Mucosa of descending colon (tissue), 3 donors: ENCODE data around the gene SIAH3. TPM values are rescaled to one million over a fixed set of nuclear protein-coding genes. Genes with fewer than 3 reads are reported as not detected.

Experiments
- ATAC-seq: fragments of 200-7000 bp; cut with Tn5 transposase; one replicate; pipeline ENCODE4 v1.9.1; 2020; ENCODE audit warnings: mild to moderate bottlenecking, moderate library complexity
- DNase-seq, 3 donors: peaks; one replicate each; pipeline ENCODE4 v3.0.0-alpha.2; 2020
- H3K36me3 ChIP-seq: fragments of 200-600 bp; one replicate; pipeline ENCODE4 v1.8.0; 2021; ENCODE audit warnings: low read depth, mild to moderate bottlenecking
- H3K4me1 ChIP-seq: fragments of 200-600 bp; one replicate; pipeline ENCODE4 v1.8.0; 2021; ENCODE audit warnings: low read depth, mild to moderate bottlenecking
- H3K4me3 ChIP-seq: fragments of 200-600 bp; one replicate; pipeline ENCODE4 v1.8.0; 2021; ENCODE audit warnings: mild to moderate bottlenecking
- H3K9me3 ChIP-seq: fragments of 200-600 bp; one replicate; pipeline ENCODE4 v1.8.0; 2021; ENCODE audit warnings: mild to moderate bottlenecking
- intact Hi-C, 2 donors: fragments of 100-400 bp; cut with DNase I in 1 of 2; cut with micrococcal nuclease in 1 of 2; formaldehyde crosslinking; loops; one replicate each; pipeline versions ENCODE4 v1.11.0 to v1.11.1; 2022; cut with DNase I, micrococcal nuclease
- total RNA-seq, 3 donors: library from RNA; stranded (reverse); fragmentation: NEBNext Ultra II Directional in 2 of 3; extraction: Animal tissue kit (Norgen Biotek cat#: 25700) in 2 of 3; gene quantifications; one replicate each; pipeline versions ENCODE4 v1.2.1 to v1.2.4, GENCODE V29; 2021 to 2023
- TF ChIP-seq, protein P1 (sequence below): fragments of 200-600 bp; IDR thresholded peaks from one replicate; pipeline ENCODE4 v1.8.0; 2022; ENCODE audit warnings: antibody characterized with exemption, mild to moderate bottlenecking
- donor health status: DM: no; HTN: no; CAD: no; lungs with moderate emphysema.
- donor health status: DM: no; HTN: no; CAD: no.
- donor health status: DM: no; HTN: yes; CAD: no.

Gene SIAH3
- total RNA-seq, 3 donors from 2014 or later = 0.05 to 0.06 (median 0.06) TPM

DNA sequence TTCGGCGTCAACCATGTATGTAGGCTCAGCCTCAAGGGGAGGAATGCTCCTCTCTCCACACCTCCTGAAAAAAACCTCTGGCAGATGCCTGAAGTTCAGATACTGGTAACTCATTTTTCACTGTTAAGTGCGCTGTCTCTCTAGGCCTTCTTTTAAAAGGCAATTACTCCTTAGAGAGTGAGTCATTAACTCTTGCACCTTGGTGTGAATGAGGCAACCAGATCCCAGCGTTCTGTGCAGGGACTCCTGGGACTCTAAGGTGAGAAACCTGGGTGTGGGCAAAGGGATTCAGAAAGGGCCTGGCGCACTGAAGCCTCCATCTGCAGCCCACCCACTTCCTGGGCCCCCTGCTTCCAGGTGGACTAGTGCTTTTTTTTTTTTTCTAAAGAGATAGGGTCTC lies 71.7 kb downstream of the SIAH3 start:
- Histone ChIP-seq H3K4me1 (peaks cover 10% of the 10 kb centered on the region), H3K9me3 (no peaks in the 10 kb centered on the region), H3K36me3 (no peaks in the 10 kb centered on the region), H3K4me3 (no peak overlapping the region)
- no peak for DNase-seq
- TF ChIP-seq, protein P1, sequence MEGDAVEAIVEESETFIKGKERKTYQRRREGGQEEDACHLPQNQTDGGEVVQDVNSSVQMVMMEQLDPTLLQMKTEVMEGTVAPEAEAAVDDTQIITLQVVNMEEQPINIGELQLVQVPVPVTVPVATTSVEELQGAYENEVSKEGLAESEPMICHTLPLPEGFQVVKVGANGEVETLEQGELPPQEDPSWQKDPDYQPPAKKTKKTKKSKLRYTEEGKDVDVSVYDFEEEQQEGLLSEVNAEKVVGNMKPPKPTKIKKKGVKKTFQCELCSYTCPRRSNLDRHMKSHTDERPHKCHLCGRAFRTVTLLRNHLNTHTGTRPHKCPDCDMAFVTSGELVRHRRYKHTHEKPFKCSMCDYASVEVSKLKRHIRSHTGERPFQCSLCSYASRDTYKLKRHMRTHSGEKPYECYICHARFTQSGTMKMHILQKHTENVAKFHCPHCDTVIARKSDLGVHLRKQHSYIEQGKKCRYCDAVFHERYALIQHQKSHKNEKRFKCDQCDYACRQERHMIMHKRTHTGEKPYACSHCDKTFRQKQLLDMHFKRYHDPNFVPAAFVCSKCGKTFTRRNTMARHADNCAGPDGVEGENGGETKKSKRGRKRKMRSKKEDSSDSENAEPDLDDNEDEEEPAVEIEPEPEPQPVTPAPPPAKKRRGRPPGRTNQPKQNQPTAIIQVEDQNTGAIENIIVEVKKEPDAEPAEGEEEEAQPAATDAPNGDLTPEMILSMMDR = no peak
- intact Hi-C loops = no loop called here
- no peak for ATAC-seq

DNA sequence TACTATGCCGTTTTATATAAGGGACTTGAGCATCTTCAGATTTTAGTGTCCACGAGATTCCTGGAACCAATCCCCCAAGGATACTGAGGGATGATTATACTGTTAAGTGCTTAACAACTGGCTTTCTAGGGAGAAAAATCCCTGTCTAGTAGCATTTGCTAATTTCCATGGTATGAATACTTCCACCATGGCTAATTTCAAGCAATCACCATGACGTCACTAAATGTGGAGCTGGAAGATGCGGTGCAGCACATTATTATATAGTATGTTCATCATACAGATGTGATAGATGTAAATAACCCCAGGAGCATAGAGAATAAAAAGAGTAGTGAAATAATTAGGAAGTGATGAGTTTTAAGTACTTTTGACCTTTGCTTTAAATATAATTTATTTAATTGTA lies 72.7 kb downstream of the SIAH3 start:
- TF ChIP-seq, protein P1 = no peak
- intact Hi-C loops = no loop called here
- no peak for DNase-seq
- Histone ChIP-seq H3K9me3 (no peaks in the 10 kb centered on the region), H3K4me3 (no peak overlapping the region), H3K4me1 (peaks cover 10% of the 10 kb centered on the region), H3K36me3 (no peaks in the 10 kb centered on the region)
- no peak for ATAC-seq

DNA sequence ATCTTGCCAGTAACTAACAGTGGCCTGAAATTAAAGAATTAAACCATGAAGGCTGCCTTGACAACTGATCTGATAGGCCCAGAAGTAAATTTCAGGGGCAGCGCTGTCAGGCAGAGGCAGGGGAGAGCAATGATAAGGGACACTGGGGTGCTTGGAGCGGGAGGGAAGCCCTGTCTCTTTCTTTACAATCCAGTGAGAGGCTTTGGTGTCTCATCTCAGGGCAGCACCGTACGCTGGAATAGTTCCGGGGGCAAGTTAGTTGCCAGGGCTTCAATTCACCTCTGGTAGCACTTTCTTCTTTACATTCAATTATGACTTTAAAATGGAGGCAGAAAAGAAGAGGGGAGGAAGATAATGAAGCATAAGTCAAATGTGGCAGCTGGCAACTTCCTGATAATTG lies 74.8 kb downstream of the SIAH3 start:
- intact Hi-C loops = no loop called here
- Histone ChIP-seq H3K9me3 (no peaks in the 10 kb centered on the region), H3K4me3 (no peak overlapping the region), H3K36me3 (no peaks in the 10 kb centered on the region), H3K4me1 (peaks cover 3% of the 10 kb centered on the region)
- ATAC-seq = no peak
- DNase-seq = no peak
- TF ChIP-seq, protein P1 = no peak

DNA sequence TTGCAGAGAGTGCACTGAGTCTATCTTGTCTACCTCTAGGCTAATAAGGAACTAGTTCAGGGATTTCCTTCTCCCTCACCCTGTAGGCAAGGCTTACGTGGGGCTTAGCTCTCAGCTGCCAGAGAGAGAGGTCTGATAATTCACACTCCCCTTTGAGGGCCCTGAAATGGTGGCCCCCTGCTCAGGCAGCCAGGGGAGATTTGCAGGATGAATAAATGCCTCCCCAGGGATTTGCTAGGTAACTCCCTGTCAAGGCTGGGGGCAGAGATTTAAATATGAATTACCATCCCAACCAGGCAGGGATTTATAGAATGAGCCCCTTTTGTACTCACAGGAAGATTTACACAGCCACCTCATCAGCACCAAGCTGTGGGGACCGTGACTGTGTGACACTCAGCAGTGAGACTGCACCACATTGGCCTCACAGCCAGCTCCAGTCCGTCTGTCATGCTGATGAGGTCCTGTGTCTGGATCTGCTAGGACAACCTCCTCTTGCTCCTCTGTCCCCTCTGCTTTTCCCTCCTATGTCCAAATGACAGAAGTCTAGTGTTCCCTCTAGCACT lies 76.1 kb downstream of the SIAH3 start:
- ATAC-seq (no peak), DNase-seq (no peak)
- no peak overlapping the region for H3K4me3 ChIP-seq
- intact Hi-C loops = no loop called here
- no peaks in the 10 kb centered on the region for H3K4me1 ChIP-seq
- no peaks in the 10 kb centered on the region for H3K36me3 ChIP-seq
- H3K9me3 ChIP-seq = no peaks in the 10 kb centered on the region
- TF ChIP-seq, protein P1 = no peak

DNA sequence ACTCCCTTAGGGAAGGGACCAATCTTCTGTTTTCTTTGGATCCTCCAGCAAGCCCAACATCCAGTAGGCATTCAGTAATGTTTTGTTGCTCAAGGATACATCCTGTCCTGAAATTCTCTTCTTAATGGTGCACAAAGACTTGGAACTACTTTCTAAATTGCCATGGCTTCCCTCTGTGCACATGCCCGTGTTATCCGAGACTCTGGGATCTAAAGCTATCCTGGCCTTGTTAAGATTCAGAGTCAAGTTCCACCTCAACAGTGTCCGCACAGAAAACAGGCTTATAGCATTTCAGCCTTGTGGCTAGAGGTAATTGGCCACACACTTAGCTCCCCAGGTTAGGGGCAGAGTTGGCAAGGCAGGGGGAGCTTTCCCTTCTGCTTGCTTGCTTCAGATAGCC lies 77.6 kb downstream of the SIAH3 start:
- no peak overlapping the region for H3K4me3 ChIP-seq
- H3K4me1 ChIP-seq = no peaks in the 10 kb centered on the region

More for the DNA sequence above, 77.6 kb downstream of the SIAH3 start:
- ATAC-seq = no peak
- TF ChIP-seq, protein P1 = no peak
- intact Hi-C loops = no loop called here
- Histone ChIP-seq H3K36me3 (no peaks in the 10 kb centered on the region), H3K9me3 (no peaks in the 10 kb centered on the region)
- DNase-seq = no peak
